HEK293 (cell line): ENCODE measurements around the gene HOXC11.

Source experiments
- BCL11A ChIP-seq: fragments of 450-650 bp; formaldehyde crosslinking; IDR thresholded peaks from 2 replicates; pipeline ENCODE4 v1.5.1; 2016; ENCODE audit warnings: low read depth, missing biosample characterization, missing genetic modification characterization
- GLIS1 ChIP-seq: fragments of 450-650 bp; formaldehyde crosslinking; IDR thresholded peaks from 2 replicates; pipeline ENCODE4 v1.5.1; 2016; ENCODE audit warnings: missing biosample characterization, missing genetic modification characterization
- KLF7 ChIP-seq: fragments of 450-650 bp; formaldehyde crosslinking; IDR thresholded peaks from 2 replicates; pipeline ENCODE4 v1.5.1; 2016; ENCODE audit warnings: missing biosample characterization, missing genetic modification characterization, borderline replicate concordance
- KLF9 ChIP-seq: fragments of 450-650 bp; formaldehyde crosslinking; IDR thresholded peaks from 2 replicates; pipeline ENCODE4 v1.5.1; 2016; ENCODE audit warnings: missing biosample characterization, missing genetic modification characterization, low read depth
- MZF1 ChIP-seq: fragments of 450-650 bp; formaldehyde crosslinking; IDR thresholded peaks from 2 replicates; pipeline ENCODE4 v1.5.1; 2017; ENCODE audit warnings: missing biosample characterization, missing genetic modification characterization, borderline replicate concordance
- PRDM1 ChIP-seq: fragments of 450-650 bp; formaldehyde crosslinking; IDR thresholded peaks from 2 replicates; pipeline ENCODE4; 2016; ENCODE audit warnings: missing biosample characterization, missing genetic modification characterization
- SETDB1 ChIP-seq: IDR thresholded peaks from one replicate; pipeline ENCODE4 v1.6.1; 2017; ENCODE audit warnings: mild to moderate bottlenecking, low read length, moderate library complexity, mixed read lengths; ENCODE audit not compliant: insufficient read length
- TCF7L2 ChIP-seq: IDR thresholded peaks from 2 replicates; pipeline ENCODE4 v1.6.1; 2011; ENCODE audit warnings: low read depth, mild to moderate bottlenecking, inconsistent platforms, low read length, moderate library complexity, borderline replicate concordance
- ZBTB17 ChIP-seq: fragments of 450-650 bp; formaldehyde crosslinking; IDR thresholded peaks from 2 replicates; pipeline ENCODE4 v1.5.1; 2016; ENCODE audit warnings: missing biosample characterization, missing genetic modification characterization
- ZFP41 ChIP-seq: fragments of 450-650 bp; formaldehyde crosslinking; IDR thresholded peaks from 2 replicates; pipeline ENCODE4 v1.5.1; 2016; ENCODE audit warnings: missing biosample characterization, missing genetic modification characterization, borderline replicate concordance
- ZNF148 ChIP-seq: fragments of 450-650 bp; formaldehyde crosslinking; IDR thresholded peaks from 2 replicates; pipeline ENCODE4 v1.5.0; 2017; ENCODE audit warnings: missing biosample characterization, missing genetic modification characterization, borderline replicate concordance
- ZNF169 ChIP-seq: fragments of 450-650 bp; formaldehyde crosslinking; IDR thresholded peaks from 2 replicates; pipeline ENCODE4 v1.5.1; 2016; ENCODE audit warnings: missing biosample characterization, missing genetic modification characterization
- ZNF211 ChIP-seq: fragments of 450-650 bp; formaldehyde crosslinking; IDR thresholded peaks from 2 replicates; pipeline ENCODE4 v1.5.1; 2016; ENCODE audit warnings: low read depth, missing biosample characterization, missing genetic modification characterization
- ZNF239 ChIP-seq: fragments of 450-650 bp; formaldehyde crosslinking; IDR thresholded peaks from 2 replicates; pipeline ENCODE4 v1.5.1; 2016; ENCODE audit warnings: missing biosample characterization, missing genetic modification characterization
- ZNF302 ChIP-seq: fragments of 450-650 bp; formaldehyde crosslinking; IDR thresholded peaks from 2 replicates; pipeline ENCODE4 v1.5.1; 2016; ENCODE audit warnings: missing biosample characterization, missing genetic modification characterization, low read depth
- ZNF335 ChIP-seq: fragments of 450-650 bp; formaldehyde crosslinking; conservative IDR thresholded peaks from 2 replicates; pipeline ENCODE4 v1.5.1; 2016; ENCODE audit warnings: missing biosample characterization, missing genetic modification characterization
- ZNF366 ChIP-seq: fragments of 450-650 bp; formaldehyde crosslinking; conservative IDR thresholded peaks from 2 replicates; pipeline ENCODE4 v1.5.1; 2016; ENCODE audit warnings: missing biosample characterization, missing genetic modification characterization
- ZNF391 ChIP-seq: fragments of 450-650 bp; formaldehyde crosslinking; IDR thresholded peaks from 2 replicates; pipeline ENCODE4 v1.5.1; 2016; ENCODE audit warnings: low read depth, missing biosample characterization, missing genetic modification characterization, borderline replicate concordance
- ZNF404 ChIP-seq: fragments of 450-650 bp; formaldehyde crosslinking; IDR thresholded peaks from 2 replicates; pipeline ENCODE4 v1.5.1; 2017; ENCODE audit warnings: missing biosample characterization, missing genetic modification characterization
- ZNF423 ChIP-seq: fragments of 450-650 bp; formaldehyde crosslinking; IDR thresholded peaks from 2 replicates; pipeline ENCODE4 v1.5.1; 2016; ENCODE audit warnings: missing biosample characterization, missing genetic modification characterization
- ZNF426 ChIP-seq: fragments of 450-650 bp; formaldehyde crosslinking; IDR thresholded peaks from 2 replicates; pipeline ENCODE4 v1.5.1; 2017; ENCODE audit warnings: missing biosample characterization, missing genetic modification characterization, mild to moderate bottlenecking, inconsistent platforms, moderate library complexity
- ZNF473 ChIP-seq: fragments of 450-650 bp; formaldehyde crosslinking; IDR thresholded peaks from 2 replicates; pipeline ENCODE4 v1.5.1; 2017; ENCODE audit warnings: missing biosample characterization, missing genetic modification characterization
- ZNF518A ChIP-seq: fragments of 450-650 bp; formaldehyde crosslinking; conservative IDR thresholded peaks from 2 replicates; pipeline ENCODE4 v1.5.1; 2016; ENCODE audit warnings: low read depth, missing biosample characterization, missing genetic modification characterization
- ZNF585B ChIP-seq: fragments of 450-650 bp; formaldehyde crosslinking; IDR thresholded peaks from 2 replicates; pipeline ENCODE4 v1.5.1; 2016; ENCODE audit warnings: missing biosample characterization, missing genetic modification characterization
- ZNF624 ChIP-seq: fragments of 450-650 bp; formaldehyde crosslinking; IDR thresholded peaks from 2 replicates; pipeline ENCODE4 v1.5.1; 2017; ENCODE audit warnings: missing biosample characterization, missing genetic modification characterization
- TF ChIP-seq, protein P1 (sequence below): fragments of 450-650 bp; formaldehyde crosslinking; IDR thresholded peaks from 2 replicates; pipeline ENCODE4 v1.5.1; 2016; ENCODE audit warnings: missing biosample characterization, missing genetic modification characterization
- TF ChIP-seq, protein P2 (sequence below): fragments of 450-650 bp; formaldehyde crosslinking; IDR thresholded peaks from 2 replicates; pipeline ENCODE4 v1.5.1; 2017; ENCODE audit warnings: missing biosample characterization, mild to moderate bottlenecking, missing genetic modification characterization, moderate library complexity
- TF ChIP-seq, protein P3 (sequence below): fragments of 450-650 bp; formaldehyde crosslinking; IDR thresholded peaks from 2 replicates; pipeline ENCODE4 v1.5.1; 2016; ENCODE audit warnings: missing biosample characterization, missing genetic modification characterization

Gene HOXC11

DNA sequence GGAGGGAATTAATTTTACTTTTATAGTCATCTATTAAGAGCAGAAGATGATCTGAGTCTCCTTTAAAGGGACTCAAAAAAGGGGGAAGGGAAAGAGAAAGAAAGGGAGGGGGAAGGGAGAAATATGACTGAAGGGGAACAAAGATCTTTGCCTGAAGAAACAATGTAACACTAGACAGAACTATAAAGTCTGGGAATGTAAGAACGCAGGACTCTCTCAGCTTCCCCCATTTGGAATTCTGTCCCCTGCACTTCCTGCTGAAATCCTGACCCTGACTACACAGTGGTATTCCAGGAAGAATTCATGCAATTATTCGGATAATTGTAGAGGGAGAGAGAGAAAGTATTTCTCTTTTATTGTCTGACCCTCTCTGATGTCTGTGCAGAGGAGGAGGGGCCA, 8.6 kb upstream of the HOXC11 start (continued):
- TF ChIP-seq, protein P1, sequence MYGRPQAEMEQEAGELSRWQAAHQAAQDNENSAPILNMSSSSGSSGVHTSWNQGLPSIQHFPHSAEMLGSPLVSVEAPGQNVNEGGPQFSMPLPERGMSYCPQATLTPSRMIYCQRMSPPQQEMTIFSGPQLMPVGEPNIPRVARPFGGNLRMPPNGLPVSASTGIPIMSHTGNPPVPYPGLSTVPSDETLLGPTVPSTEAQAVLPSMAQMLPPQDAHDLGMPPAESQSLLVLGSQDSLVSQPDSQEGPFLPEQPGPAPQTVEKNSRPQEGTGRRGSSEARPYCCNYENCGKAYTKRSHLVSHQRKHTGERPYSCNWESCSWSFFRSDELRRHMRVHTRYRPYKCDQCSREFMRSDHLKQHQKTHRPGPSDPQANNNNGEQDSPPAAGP (tag by site-specific recombination), result no peak
- TF ChIP-seq PRDM1 (tag by site-specific recombination) (no peak), MZF1 (tag by site-specific recombination) (peak; percentile 90), ZFP41 (tag by site-specific recombination) (no peak), ZNF366 (tag by site-specific recombination) (0 out of 2 replicates have a peak, but pooled peaks have one; percentile 36), ZNF426 (tag by site-specific recombination) (no peak), ZNF518A (tag by site-specific recombination) (no peak), ZNF624 (tag by site-specific recombination) (no peak), ZNF302 (no peak), BCL11A (tag by site-specific recombination) (no peak), ZNF169 (no peak), ZNF148 (tag by site-specific recombination) (no peak), SETDB1 (no peak), KLF7 (0 out of 2 replicates have a peak, but pooled peaks have one; percentile 56), ZNF585B (tag by site-specific recombination) (no peak), ZNF211 (no peak), TCF7L2 (no peak), ZNF239 (no peak), ZNF335 (peak; percentile 29), ZNF473 (tag by site-specific recombination) (no peak), ZNF423 (tag by site-specific recombination) (no peak), ZNF391 (no peak), KLF9 (tag by site-specific recombination) (no peak), ZBTB17 (tag by site-specific recombination) (no peak; the same call in 1 of the 2 replicates), GLIS1 (no peak), ZNF404 (tag by site-specific recombination) (no peak; the same call in 1 of the 2 replicates)
- TF ChIP-seq, protein P2, sequence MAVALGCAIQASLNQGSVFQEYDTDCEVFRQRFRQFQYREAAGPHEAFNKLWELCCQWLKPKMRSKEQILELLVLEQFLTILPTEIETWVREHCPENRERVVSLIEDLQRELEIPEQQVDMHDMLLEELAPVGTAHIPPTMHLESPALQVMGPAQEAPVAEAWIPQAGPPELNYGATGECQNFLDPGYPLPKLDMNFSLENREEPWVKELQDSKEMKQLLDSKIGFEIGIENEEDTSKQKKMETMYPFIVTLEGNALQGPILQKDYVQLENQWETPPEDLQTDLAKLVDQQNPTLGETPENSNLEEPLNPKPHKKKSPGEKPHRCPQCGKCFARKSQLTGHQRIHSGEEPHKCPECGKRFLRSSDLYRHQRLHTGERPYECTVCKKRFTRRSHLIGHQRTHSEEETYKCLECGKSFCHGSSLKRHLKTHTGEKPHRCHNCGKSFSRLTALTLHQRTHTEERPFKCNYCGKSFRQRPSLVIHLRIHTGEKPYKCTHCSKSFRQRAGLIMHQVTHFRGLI (tag by site-specific recombination), result no peak
- TF ChIP-seq, protein P3, sequence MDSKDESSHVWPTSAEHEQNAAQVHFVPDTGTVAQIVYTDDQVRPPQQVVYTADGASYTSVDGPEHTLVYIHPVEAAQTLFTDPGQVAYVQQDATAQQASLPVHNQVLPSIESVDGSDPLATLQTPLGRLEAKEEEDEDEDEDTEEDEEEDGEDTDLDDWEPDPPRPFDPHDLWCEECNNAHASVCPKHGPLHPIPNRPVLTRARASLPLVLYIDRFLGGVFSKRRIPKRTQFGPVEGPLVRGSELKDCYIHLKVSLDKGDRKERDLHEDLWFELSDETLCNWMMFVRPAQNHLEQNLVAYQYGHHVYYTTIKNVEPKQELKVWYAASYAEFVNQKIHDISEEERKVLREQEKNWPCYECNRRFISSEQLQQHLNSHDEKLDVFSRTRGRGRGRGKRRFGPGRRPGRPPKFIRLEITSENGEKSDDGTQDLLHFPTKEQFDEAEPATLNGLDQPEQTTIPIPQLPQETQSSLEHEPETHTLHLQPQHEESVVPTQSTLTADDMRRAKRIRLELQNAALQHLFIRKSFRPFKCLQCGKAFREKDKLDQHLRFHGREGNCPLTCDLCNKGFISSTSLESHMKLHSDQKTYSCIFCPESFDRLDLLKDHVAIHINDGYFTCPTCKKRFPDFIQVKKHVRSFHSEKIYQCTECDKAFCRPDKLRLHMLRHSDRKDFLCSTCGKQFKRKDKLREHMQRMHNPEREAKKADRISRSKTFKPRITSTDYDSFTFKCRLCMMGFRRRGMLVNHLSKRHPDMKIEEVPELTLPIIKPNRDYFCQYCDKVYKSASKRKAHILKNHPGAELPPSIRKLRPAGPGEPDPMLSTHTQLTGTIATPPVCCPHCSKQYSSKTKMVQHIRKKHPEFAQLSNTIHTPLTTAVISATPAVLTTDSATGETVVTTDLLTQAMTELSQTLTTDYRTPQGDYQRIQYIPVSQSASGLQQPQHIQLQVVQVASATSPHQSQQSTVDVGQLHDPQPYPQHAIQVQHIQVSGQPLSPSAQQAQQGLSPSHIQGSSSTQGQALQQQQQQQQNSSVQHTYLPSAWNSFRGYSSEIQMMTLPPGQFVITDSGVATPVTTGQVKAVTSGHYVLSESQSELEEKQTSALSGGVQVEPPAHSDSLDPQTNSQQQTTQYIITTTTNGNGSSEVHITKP, result peak; percentile 73
